ENCODE measurements around the gene TAOK3.

TAOK3 gene

GRCh38 chr12:118344829-118345228 lies 27.9 kb downstream of the TAOK3 start:
- H3K79me2 ChIP-seq (ENCODE audit: low read length), result no peaks in the 10 kb centered on the region

GRCh38 chr12:118342090-118342489 lies 30.6 kb downstream of the TAOK3 start:
- Histone ChIP-seq H4K20me1 (ENCODE audit: insufficient read depth, low read length) (no peaks in the 10 kb centered on the region), H3K9me2 (replicated peaks; ENCODE audit: insufficient read depth, low read length) (no peaks in the 10 kb centered on the region), H3K27me3 (replicated peaks; ENCODE audit: insufficient read depth, low read length) (no peaks in the 10 kb centered on the region), H2AFZ (ENCODE audit: low read length) (no peak overlapping the region), H3K4me3 (ENCODE audit: low read length) (no peak overlapping the region), H3K4me1 (ENCODE audit: low read length) (no peaks in the 10 kb centered on the region), H3F3A (ENCODE audit: insufficient read depth, low read length) (no peaks in the 10 kb centered on the region), H3K9ac (ENCODE audit: low read length) (no peak overlapping the region), H3K4me2 (ENCODE audit: low read depth, low read length) (no peak overlapping the region), H3K9me3 (replicated peaks; ENCODE audit: insufficient read depth, low read length) (no peaks in the 10 kb centered on the region), H3K36me3 (replicated peaks; ENCODE audit: insufficient read depth, low read length) (no peaks in the 10 kb centered on the region), H3K27ac (ENCODE audit: low read length) (no peak overlapping the region), H3K79me2 (ENCODE audit: low read length) (no peaks in the 10 kb centered on the region)
- TF ChIP-seq CTCF (IDR thresholded peaks at IDR 0.05; ENCODE audit: low read length) (no peak), EZH2 (optimal IDR thresholded peaks at IDR 0.05; ENCODE audit: low read depth, low read length) (no peak), EZH2phosphoT487 (IDR thresholded peaks at IDR 0.05; ENCODE audit: low read length) (no peak)
- no peak for DNase-seq

More at GRCh38 chr12:118344829-118345228, 27.9 kb downstream of the TAOK3 start:
- Histone ChIP-seq H2AFZ (ENCODE audit: low read length) (no peak overlapping the region), H3K36me3 (replicated peaks; ENCODE audit: insufficient read depth, low read length) (no peaks in the 10 kb centered on the region), H3K9me3 (replicated peaks; ENCODE audit: insufficient read depth, low read length) (no peaks in the 10 kb centered on the region), H3K4me1 (ENCODE audit: low read length) (no peaks in the 10 kb centered on the region), H3K9ac (ENCODE audit: low read length) (no peak overlapping the region), H3K4me2 (ENCODE audit: low read depth, low read length) (no peak overlapping the region), H3F3A (ENCODE audit: insufficient read depth, low read length) (no peaks in the 10 kb centered on the region), H4K20me1 (ENCODE audit: insufficient read depth, low read length) (no peaks in the 10 kb centered on the region), H3K4me3 (ENCODE audit: low read length) (no peak overlapping the region), H3K27ac (ENCODE audit: low read length) (no peak overlapping the region), H3K9me2 (replicated peaks; ENCODE audit: insufficient read depth, low read length) (no peaks in the 10 kb centered on the region), H3K27me3 (replicated peaks; ENCODE audit: insufficient read depth, low read length) (no peaks in the 10 kb centered on the region)
- TF ChIP-seq EZH2 (optimal IDR thresholded peaks at IDR 0.05; ENCODE audit: low read depth, low read length), result no peak
- TF ChIP-seq EZH2phosphoT487 (IDR thresholded peaks at IDR 0.05; ENCODE audit: low read length), result no peak
- no peak for TF ChIP-seq CTCF (IDR thresholded peaks at IDR 0.05; ENCODE audit: low read length)
- no peak for DNase-seq

GRCh38 chr12:118337194-118337838 lies 35.4 kb downstream of the TAOK3 start:
- Histone ChIP-seq H3K4me2 (ENCODE audit: low read depth, low read length) (no peak overlapping the region), H2AFZ (ENCODE audit: low read length) (no peak overlapping the region), H3K9me3 (replicated peaks; ENCODE audit: insufficient read depth, low read length) (no peaks in the 10 kb centered on the region), H3K36me3 (replicated peaks; ENCODE audit: insufficient read depth, low read length) (no peaks in the 10 kb centered on the region), H3K27me3 (replicated peaks; ENCODE audit: insufficient read depth, low read length) (no peaks in the 10 kb centered on the region), H3K27ac (ENCODE audit: low read length) (no peak overlapping the region), H3F3A (ENCODE audit: insufficient read depth, low read length) (no peaks in the 10 kb centered on the region), H3K4me1 (ENCODE audit: low read length) (no peaks in the 10 kb centered on the region), H3K9ac (ENCODE audit: low read length) (no peak overlapping the region), H3K4me3 (ENCODE audit: low read length) (no peak overlapping the region), H3K79me2 (ENCODE audit: low read length) (no peaks in the 10 kb centered on the region), H3K9me2 (replicated peaks; ENCODE audit: insufficient read depth, low read length) (no peaks in the 10 kb centered on the region), H4K20me1 (ENCODE audit: insufficient read depth, low read length) (no peaks in the 10 kb centered on the region)
- no peak for DNase-seq
- TF ChIP-seq EZH2 (optimal IDR thresholded peaks at IDR 0.05; ENCODE audit: low read depth, low read length), result no peak
- no peak for TF ChIP-seq EZH2phosphoT487 (IDR thresholded peaks at IDR 0.05; ENCODE audit: low read length)
- TF ChIP-seq CTCF (IDR thresholded peaks at IDR 0.05; ENCODE audit: low read length), result no peak
